NCI-H460 (cell line): ENCODE results near the gene C10orf71. TPM values are rescaled to one million over a fixed set of nuclear protein-coding genes. Genes with fewer than 3 reads are reported as not detected.

Experiments used
- DNase-seq: peaks from one replicate; pipeline ENCODE4 v3.0.0-alpha.2; 2016; ENCODE audit warnings: low read depth; ENCODE audit errors: extremely low read depth
- total RNA-seq: library from RNA; depleted of rRNA; stranded (reverse); fragments of >200 nt; shearing (Covaris generic); gene quantifications from 2 replicates; pipeline ENCODE4 v1.2.3, GENCODE V29; 2014

The C10orf71 gene
- total RNA-seq, 1 experiment from 2014 or later, result not detected

DNA sequence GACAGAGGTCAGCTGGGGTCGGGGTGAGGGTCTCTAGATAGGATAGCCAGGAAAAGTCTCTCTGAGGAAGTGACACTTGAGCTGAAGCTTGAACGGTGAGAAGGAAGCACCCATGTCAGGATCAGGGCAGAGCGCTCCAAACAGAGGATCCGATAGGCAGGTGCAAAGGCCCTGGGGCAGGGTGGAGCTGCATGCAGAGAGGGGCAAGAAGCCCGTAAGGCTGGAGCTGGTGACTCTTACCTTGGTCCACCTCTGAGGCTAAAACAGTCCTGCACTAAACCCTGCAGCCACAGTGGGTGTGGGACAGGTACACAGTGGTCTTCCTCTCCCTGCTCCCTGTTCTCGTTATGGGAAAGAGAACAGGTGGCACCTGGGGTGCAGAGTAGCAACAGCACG is 5.8 kb upstream of the C10orf71 start:
- no peak for DNase-seq

DNA sequence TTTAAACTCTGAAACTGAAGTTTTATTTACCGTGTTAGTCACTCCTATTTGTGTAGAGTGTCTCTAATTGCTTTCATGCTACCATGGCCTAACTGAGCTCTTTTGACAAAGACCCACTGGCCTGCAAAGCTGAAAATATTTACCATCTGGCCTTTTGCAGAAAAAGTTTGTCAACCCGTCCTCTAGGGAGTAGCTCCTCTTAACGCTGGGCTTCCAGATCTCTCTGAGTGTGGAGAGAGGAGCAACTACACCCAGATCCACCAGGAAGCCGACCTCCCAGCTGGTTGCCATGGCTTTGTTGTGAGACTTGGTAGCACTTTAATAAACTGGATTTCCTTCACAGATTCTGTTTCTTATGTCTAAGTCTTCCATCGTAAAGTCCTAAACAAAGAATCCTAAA is 4.2 kb upstream of the C10orf71 start:
- DNase-seq, result no peak

DNA sequence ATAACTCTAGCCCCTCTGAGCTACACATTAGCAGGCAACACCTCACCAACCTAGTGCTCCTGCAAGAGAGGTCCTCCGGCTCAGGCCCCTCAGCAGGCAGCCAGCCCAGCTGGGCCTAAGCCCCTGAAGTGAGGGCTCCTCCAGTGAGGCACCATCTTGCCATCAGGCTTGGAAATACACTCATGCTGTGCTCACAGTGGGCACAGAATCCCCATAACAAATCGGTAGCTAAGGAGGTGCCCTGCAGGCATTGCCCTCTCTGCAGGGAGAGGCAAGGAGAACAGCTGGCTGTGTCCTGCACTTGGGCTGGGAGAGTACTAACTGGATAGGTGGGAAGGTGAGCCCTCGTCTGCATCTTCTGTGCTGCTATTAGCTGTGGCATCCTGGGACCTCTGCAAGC is 3.7 kb upstream of the C10orf71 start:
- DNase-seq, result no peak

DNA sequence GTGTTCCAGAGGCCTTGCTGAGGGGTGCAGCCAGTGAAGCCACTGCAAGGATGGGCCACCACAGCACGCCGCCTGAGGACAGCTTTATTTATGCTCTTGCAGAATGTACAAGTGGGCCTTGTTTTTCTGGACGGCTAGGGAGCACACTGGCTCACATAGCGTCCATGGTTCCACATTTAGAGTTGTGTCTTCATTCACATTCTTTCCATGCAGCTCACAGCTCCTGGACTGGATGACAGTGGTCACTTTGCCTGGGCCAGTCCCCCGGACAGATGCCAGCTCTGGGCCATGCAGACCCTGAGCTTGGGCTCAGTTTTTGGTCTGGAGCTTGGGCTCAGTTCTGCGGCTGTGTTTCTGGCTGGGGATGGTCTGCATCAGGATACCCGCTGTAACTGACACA is 2.6 kb upstream of the C10orf71 start:
- DNase-seq, result no peak

DNA sequence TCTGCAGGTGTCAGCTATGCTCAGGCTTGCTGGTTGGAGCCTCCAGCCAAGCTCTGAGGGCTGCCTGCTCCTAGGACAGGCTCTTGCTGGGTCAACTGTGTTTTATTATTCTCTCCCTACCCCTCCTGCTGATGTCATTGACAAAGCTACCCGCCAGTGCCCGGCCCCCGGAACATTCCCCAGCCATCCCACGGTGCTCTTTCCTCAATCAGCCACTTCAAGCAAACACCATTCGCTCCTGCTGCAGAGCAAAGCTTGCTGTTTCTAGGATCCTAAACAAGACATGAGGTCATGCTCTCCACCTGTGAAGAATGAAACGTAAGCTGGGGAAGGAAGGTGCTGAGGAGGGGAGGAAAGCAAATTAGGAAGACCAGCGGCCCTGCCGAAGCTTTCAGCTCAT is 2.1 kb upstream of the C10orf71 start:
- DNase-seq, result no peak

DNA sequence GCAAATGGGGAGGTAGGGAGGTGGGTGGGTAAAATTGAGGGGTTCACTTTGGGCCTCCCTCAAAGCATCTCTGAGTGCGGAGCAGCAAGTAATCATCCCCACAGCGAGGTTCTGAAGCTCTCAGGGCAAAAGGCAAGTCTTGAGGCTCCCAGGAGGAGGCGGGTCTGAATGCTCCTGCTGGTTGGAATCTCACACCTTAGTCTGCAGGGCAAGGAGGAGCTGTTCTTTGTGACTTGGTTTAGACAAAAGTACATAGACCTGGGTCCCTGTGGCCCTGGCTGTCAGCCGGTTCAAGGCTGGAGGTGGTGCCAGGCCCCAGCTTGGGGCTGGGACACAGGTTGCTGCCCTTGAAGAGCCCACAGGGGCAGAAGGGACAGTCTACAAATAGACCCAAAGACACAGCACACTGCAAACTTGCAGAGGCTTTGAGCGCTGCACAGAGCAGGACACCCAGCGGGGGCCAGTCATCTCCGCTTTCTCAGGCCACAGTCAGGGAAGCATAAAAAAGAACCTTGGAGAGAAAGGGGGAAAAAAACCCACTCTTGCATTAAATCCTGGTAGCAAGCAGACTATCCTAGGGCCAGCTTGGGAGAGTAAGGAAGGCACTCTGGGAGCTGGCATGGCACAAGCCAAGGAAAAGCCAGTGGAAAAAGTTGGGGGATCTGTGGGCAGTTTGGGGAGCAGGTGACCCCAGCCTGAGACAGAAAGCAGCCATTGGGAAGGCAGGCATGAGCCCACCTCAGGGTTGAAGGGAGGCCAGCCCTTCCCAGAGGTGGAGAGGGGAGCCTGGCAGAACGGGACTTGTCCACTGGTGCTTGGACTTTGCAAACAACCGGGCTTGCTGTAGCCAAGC is 926 bp upstream of the C10orf71 start:
- no peak for DNase-seq

DNA sequence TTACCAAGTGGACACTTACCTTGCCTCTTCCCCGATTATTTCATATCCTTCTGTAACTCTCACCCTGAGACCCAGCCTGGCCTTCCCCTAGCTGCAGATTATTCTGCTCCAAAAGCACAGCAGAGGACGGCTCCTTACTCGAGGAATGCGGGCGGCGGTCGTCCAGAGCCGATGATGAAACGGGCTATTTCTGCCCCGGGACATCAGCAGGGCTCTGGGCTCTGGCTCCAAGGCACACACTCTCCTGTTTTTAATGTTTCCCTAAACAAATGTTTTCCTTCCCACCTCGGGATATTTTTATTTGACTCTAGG is 343 bp upstream of the C10orf71 start:
- no peak for DNase-seq

DNA sequence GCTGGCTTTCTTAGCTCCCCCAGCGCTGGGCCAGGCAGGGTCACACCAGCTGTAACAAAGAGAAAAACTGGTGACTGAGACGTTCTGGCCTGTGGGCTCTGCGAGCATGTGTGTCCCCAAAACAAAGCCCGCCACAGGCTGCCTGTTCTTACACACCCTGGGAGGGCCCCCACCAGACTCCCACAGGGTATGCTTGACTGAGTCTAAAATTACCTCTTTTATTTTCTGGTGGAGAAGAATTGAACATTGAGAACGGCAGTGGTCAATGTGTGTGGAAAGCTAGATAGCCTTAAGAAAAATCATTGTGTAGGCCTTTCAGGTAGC is 808 bp downstream of the C10orf71 start:
- DNase-seq, result no peak

DNA sequence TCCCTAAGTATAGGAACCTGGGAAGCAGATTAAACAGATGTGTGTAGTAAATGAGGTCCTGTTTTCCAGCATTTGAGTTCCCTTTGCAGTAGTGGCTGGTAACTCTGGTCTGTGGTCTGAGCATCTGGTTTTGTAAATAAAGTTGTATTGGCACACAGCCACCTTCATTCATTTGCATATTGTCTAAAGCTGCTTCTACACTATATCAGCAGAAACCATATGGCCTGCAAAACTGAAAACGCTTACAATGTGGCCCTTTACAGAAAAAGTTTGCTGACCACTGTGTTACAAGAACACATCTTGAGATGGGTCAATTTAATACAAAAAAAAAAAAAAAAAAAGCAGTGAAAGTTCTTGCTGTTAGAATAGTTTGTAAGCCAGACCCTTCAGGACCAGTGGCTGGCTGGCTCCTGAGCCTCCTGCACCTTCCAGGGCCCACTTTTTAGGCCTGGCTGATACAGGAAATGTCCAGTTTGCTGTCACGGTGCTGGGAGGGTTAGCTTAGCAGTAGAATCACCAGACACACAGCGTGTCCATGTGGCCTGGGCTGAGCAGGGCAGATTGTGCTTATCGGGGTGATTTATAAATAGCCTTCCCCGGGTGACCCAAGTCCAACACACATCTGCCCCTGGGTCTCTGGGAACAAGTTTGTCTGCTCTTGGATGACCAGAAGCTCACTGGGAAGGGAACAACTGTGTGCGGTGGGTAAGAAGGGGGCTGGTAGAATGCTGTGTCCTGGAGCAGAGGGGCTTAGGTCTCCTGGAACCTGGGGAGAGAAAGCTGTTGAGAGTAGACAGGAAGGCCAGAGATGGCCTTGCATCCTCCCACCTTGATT is 1.4 kb downstream of the C10orf71 start:
- DNase-seq, result no peak

DNA sequence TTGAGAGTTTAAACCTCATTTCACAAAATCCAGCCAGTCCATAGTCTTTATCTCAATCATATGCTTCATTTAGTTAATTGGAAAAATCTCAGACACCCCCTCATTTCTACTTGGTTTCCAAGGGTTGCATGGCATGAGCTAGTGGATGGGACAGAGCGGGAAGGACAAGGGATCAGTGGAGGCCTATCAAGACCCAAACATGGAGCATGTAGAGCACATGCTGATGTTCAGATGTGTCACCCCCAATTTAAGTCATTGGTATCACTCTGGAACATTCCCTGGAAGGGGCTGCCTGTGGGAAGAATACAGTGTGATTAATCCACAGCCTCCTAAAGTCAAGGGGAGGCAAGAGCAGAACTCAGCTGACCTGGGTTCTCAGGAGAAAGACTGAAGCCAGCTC is 2.3 kb downstream of the C10orf71 start:
- no peak for DNase-seq

DNA sequence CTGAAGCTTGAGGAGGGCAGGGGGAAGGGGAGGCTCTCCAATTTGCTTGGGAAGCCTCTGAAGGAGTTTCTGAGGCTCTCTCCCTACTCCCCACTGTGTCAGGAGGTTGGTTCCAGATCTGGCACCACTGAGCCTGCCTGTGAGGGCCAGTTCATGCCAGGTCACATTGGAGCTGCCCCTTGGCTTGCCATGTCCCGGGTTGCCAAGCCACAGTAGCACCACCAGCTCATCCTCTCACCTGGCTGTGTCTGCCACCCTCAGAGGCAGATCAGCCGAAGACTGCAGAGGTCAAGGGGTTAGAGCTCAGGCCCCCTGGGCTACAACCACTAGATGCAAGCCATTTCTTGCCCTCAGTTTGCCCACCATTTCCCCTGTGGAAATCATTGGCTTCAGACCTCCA is 3.1 kb downstream of the C10orf71 start:
- DNase-seq, result no peak

DNA sequence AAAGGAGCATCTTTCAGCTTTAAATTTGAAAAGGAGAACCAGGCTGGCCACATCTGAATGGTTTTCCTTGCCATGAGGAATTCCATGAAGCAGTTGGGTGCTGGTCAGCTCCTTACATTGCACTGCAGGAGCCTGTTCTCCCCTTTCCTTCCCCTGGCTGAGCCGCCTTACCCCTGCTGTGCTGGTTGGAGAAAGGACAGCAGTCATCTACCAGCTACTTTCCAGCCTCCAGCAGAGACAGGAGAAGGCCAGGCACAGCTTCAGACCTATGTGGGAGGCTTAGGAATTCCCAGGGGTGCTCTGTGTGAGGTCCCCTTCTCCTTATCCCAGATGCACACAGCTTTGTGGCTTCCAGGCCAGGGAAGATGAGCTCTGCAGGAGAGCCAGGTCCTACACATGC is 4.7 kb downstream of the C10orf71 start:
- DNase-seq, result no peak

DNA sequence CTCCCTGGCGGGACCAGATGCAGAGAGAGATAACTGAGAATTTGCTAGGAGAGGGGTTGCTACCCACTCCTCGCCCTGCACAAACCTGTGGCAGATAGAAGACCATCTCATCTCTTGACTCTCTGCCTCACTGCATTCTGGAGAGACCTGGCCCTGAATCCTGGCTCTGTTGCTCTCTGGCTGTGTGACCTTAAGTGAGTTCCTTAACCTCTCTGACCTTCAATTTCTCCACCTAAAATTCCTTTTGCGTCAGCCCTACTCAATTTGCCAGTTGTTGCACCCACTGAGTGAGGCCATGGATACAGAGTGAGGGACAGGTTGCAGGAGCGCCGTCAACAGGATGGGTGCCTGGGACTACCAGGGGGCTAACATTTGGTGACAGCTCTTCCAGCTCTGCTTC is 5.2 kb downstream of the C10orf71 start:
- no peak for DNase-seq

DNA sequence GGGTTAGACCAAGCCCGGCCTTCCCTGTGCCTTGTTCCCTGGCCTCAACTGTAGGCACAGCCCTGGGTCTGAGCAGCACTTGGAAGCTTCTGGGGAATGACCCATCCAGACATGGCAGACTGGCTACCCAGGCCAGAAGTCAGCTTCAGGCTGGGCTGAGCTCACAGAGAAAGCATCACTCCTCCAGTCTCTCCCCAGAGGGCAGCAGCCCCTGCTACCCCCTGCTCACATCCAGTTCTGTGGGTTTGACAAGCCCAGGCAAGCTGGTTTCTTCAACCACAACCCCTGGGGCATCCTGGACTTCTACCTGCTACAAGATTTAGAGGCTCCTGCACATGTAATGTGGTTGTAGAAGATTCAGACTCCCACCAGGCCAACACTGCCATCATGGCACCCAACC is 9.0 kb downstream of the C10orf71 start:
- no peak for DNase-seq

DNA sequence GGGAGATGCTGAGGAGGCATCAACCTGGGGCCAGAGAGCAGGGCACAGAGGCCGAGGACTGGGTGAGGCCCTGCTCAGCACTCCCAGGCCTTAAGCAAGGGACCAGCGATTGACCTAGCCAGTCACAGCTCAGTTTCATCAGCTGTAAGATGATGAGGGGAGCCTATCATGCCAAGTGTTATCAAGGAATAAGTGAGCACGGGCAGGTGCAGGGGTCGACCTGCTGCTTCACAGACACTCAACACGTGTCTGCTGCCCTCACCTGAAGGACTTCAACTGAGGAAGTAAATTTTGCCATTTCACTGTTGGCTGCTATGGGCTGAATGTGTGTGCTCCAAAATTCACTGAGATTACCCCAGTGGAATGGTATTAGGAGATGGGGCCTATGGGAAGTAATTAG is 9.9 kb downstream of the C10orf71 start:
- no peak for DNase-seq

DNA sequence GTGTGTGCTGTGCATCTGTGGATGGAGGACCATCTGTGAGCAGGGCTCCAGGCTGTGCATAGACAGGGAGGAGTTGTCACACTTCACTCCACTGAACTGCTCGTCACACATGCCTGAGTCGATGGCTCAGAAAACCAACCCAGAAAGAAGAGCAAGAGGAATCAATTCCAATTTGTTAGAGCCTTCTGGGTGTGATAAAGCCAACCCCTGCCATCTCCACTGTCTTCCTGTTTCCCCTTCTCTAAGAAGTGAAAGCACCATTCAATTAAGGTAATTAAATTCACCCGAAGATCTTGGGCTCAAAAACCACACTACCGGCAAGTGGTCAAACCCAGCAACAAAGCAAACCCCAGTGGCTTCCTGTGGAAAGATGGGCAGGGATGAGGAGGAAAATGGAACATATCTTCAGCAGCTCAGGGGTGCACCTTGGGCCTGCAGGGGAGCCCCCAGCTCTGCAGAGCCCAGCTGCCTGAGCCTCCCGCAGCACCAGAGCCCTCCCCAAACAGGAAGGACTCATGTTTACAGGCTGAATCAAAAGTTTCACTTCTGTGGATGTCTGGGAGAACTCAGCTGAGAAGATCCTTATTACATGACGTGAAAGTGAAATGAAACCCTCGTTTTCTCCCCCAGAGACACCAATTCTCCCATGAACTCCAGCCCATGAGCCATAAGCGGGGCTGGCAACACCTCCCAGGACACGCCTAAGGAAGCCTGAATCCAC is 10.9 kb downstream of the C10orf71 start:
- no peak for DNase-seq

DNA sequence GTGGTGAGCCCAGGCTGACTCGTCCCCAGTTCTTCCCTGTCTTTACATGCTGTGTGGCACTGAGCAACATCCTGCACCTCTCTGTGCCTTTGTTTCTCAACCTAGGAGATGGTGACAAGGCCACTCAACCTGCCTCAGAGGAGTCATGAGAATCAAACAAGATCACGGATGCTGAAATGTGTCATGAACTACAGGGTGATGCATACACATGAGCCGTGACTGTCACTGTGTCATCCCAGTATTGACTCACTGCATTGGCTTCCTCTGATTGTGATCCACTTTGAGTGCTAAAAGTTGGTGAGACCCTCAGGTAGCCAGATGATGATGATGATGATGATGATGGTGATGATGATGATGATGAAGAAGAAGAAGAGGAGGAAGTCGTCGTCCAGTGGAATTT is 11.5 kb downstream of the C10orf71 start:
- no peak for DNase-seq

DNA sequence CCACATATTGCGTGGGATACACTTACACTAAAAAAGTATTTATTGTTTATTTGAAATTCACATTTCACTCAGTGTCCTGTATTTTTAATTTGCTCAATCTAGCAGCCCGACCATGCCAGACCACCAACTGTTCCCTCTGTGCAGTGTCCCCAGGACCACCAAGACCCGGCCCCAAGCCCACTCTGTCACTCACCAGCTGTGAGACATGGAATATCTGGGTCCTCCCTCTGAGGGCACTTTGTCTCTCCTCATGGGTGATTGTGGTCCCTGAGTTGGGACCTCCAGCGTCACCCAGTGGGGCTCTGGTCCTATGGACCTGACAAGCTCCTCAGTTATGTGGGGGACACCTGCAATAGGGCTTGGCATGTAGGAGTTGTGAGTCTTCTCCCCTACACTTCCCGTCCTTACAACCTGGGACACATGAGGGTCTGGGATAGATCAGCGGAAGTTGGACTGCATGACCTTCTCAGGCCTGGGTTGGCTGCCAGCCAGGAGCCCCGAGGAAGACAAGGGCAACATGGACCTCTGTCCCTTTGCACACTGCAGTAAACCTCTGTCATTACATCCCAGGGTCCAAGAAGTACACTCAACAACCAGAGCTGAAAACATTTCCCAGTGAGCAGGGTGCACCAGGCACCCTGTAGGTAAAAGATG is 12.1 kb downstream of the C10orf71 start:
- DNase-seq, result no peak

DNA sequence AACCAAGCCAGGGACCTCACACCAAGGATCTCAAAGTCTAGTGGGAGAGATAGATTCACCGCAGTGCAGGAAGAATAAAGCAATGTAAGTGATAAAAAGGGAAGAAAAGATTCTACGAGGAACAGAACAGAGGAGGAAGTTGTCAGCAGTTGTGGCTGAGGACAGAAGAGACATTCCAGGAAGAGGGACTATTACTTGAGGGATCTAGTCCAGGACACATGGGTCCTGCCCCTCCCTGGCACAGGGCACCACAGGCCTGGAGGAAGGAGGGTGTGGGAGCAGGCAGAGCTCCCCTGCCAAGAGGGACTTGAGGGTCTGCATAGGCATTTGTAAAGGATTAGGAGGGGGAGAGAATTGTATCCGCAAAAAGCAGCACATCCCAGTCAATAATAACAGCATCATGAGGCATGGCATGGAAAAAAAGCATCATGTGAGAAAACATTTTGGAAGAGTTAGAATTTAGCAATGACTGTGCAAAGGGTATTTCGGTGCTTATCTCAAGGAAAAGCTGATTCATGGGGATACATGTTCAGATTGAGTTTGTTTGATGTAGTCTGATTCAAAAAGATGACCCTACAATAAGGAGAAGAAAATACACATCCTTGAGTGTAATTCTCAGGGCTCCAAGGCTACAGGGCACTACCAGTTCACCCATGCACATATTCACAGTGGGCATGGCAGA is 12.7 kb downstream of the C10orf71 start:
- DNase-seq, result no peak

DNA sequence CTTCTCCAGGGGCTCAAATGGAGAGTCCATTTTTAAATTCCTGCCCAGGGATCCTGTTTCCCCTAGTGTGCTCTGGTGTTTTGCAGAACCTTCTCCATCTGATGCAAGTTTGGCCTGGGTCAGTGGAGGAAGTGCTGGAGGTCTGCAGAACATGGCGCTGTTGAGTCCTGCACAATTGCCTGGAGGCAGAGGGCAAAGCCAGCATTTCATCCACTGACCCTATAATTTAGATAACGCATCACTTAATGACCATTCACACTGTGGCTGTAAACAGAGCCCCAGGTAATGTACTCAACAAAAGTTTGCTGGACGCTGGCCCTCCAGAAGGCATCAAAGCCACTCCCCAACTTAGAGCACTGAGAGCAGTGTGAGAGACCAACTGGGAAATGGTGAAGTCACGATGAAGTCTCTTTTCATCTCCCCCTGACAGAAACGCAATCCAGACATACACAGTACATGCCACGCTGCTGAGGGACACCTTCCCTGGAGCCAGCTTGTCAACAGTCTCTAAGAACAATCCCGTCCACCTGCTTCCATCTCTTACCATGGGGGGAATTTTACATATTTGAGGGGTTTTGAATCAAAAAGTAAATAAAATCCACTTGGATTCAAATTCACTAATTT is 13.4 kb downstream of the C10orf71 start:
- no peak for DNase-seq
